Right lobe of liver (tissue), 6 donors: ENCODE data around the gene CLMP. TPM values are rescaled to one million over a fixed set of nuclear protein-coding genes. Genes with fewer than 3 reads are reported as not detected.

Source experiments
- ATAC-seq, 4 donors: fragments of 200-7000 bp; cut with Tn5 transposase; one replicate each; pipeline ENCODE4 v1.9.1; 2020; ENCODE audit warnings: mild to moderate bottlenecking in 4 of 4, moderate library complexity in 4 of 4
- DNase-seq, 3 donors: peaks; one replicate each; pipeline ENCODE4 v3.0.0-alpha.2; 2020
- H3K27ac ChIP-seq, 3 donors: fragments of 200-600 bp; one replicate each; pipeline ENCODE4 v1.8.0; 2022
- H3K27me3 ChIP-seq, 2 donors: fragments of 200-600 bp; one replicate each; pipeline ENCODE4 v1.8.0; 2022
- H3K36me3 ChIP-seq, 4 donors: fragments of 200-600 bp; sonication (generic) in 1 of 4; one replicate each; pipeline versions ENCODE4 v1.5.1 to v1.8.0; 2017 to 2022; ENCODE audit warnings: control low read depth in 1 of 4
- H3K4me1 ChIP-seq, 4 donors: fragments of 200-600 bp; sonication (generic) in 1 of 4; one replicate each; pipeline versions ENCODE4 v1.5.1 to v1.8.0; 2017 to 2022; ENCODE audit warnings: control low read depth in 1 of 4
- H3K4me3 ChIP-seq, 3 donors: fragments of 200-600 bp; one replicate each; pipeline ENCODE4 v1.8.0; 2022
- H3K9me3 ChIP-seq, 4 donors: fragments of 200-600 bp; sonication (generic) in 1 of 4; one replicate each; pipeline versions ENCODE4 v1.5.1 to v1.8.0; 2017 to 2022; ENCODE audit warnings: control low read depth in 1 of 4
- CTCF ChIP-seq, 4 donors: fragments of 200-600 bp in 3 of 4; fragments of 450-650 bp in 1 of 4; IDR thresholded peaks; one replicate each; pipeline versions ENCODE4 v1.5.1 to v1.8.0; 2016 to 2022; ENCODE audit warnings: antibody characterized with exemption in 4 of 4, mild to moderate bottlenecking in 2 of 4
- POLR2A ChIP-seq: fragments of 450-650 bp; IDR thresholded peaks from one replicate; pipeline ENCODE4 v1.6.1; 2017; ENCODE audit warnings: antibody characterized with exemption, mild to moderate bottlenecking
- WGBS: methylation state at CpG from one replicate; pipeline ENCODE4 v1.1.6; 2018; ENCODE audit warnings: low coverage, low lambda C conversion rate; ENCODE audit not compliant: insufficient coverage; ENCODE audit errors: missing lambda C conversion rate; 5-methylcytosine and 5-hydroxymethylcytosine counted together
- intact Hi-C, 2 donors: fragments of 100-400 bp; cut with DNase I; formaldehyde crosslinking; loops; one replicate each; pipeline versions ENCODE4 v1.11.2 to v1.14.1; 2022
- total RNA-seq, 6 experiments: library from RNA; depleted of rRNA in 2 of 6; stranded (reverse); fragments of >200 nt in 2 of 6; fragmentation: NEBNext Ultra II Directional in 3 of 6; extraction: Animal tissue kit (Norgen Biotek cat#: 25700) in 3 of 6; gene quantifications; one replicate each; pipeline versions ENCODE4 v1.1.0 to v1.2.4, GENCODE V29; 2016 to 2023
- donor health status: DM: no; HTN: yes; CAD: no.
- donor health status: DM: no; HTN: no; CAD: no.
- donor health status: DM: no; HTN: no; CAD: no.
- donor health status: DM: no; HTN: yes; CAD: no.
- donor health status: DM: no; HTN: yes; CAD: no.

CLMP gene
- total RNA-seq, 6 experiments from 2014 or later = 0.17 to 1.2 (median 0.51) TPM

- intact Hi-C loops = loop anchor here in 1 of 2 donors (5.0 kb wide), 1 partner anchor 137 kb away; no protein-coding TSS in a partner anchor
- no peaks in the 10 kb centered on the region for H3K9me3 ChIP-seq
- ATAC-seq = no peak
- no peaks in the 10 kb centered on the region for H3K27me3 ChIP-seq
- H3K27ac ChIP-seq = no peak overlapping the region
- DNase-seq = no peak
- WGBS = 62% methylated on average over 8 of the region's 8 CpGs
- no peak overlapping the region for H3K4me3 ChIP-seq
- H3K36me3 ChIP-seq = no peaks in the 10 kb centered on the region
- TF ChIP-seq POLR2A = no peak
- TF ChIP-seq CTCF (IDR thresholded peaks at IDR 0.05) = no peak
- no peaks in the 10 kb centered on the region for H3K4me1 ChIP-seq
Measured at GRCh38 chr11:123110397-123110796, 84.7 kb downstream of the CLMP start.

DNA sequence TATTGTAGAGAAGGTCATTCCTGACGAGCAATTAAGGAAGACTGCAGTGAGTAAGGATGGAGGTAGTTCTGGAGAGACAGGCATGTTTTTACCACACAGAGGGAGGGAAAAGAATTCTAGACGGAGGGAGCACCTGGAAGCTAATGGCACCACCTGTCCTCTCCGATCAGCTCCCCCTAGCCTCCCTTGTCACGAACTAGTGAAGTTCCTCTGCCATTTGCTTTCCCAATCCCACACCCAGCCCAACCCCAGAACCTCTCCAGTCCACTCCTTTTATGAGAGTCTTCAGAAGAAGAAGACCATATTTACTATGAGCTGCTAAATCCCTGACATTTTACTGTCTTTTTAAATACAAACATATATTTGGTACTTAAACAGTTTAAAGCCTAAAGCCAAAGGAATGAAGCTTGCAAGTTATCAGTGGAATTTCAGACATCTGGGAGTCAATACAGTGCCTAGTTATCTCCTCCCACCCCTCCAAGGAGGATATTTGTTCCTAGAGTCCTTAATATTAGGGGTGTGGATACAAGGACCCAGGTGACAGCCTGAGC lies 87.0 kb downstream of the CLMP start:
- intact Hi-C loops = loop anchor here in 1 of 2 donors (5.0 kb wide), 1 partner anchor 139 kb away; no protein-coding TSS in a partner anchor
- Histone ChIP-seq H3K9me3 (no peaks in the 10 kb centered on the region), H3K4me1 (no peaks in the 10 kb centered on the region), H3K4me3 (no peak overlapping the region), H3K27me3 (no peaks in the 10 kb centered on the region), H3K27ac (no peak overlapping the region), H3K36me3 (no peaks in the 10 kb centered on the region)
- WGBS = 56% methylated on average over 4 of the region's 4 CpGs
- ATAC-seq (no peak), DNase-seq (no peak)
- TF ChIP-seq CTCF (IDR thresholded peaks at IDR 0.05) = no peak
- no peak for TF ChIP-seq POLR2A

DNA sequence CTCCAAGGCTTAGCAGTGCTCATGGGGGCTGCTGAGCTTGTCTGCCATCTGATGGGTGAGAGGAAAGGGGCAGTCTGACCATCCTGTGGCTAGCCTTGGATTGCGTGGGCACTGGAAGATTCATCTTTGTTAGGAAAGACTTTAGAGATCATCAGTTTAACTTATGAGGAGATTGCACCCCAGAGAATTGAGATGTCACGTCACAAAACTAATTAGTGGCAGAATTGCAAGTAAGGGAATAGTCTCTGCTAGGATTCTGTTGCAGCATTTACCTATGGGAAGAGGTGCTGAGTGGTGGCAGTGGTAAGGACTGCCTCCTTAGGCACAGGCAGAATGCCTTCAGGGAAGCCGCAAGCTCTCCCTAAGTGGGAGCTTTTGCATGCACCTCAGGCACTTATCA lies 90.4 kb downstream of the CLMP start:
- 79% methylated on average over 2 of the region's 3 CpGs for WGBS
- no peaks in the 10 kb centered on the region for H3K4me1 ChIP-seq
- no peak overlapping the region for H3K27ac ChIP-seq
- intact Hi-C loops = loop anchor here in 1 of 2 donors (5.0 kb wide), 1 partner anchor 143 kb away; no protein-coding TSS in a partner anchor
- H3K4me3 ChIP-seq = no peak overlapping the region
- no peaks in the 10 kb centered on the region for H3K9me3 ChIP-seq
- DNase-seq (no peak), ATAC-seq (no peak)
- H3K27me3 ChIP-seq = no peaks in the 10 kb centered on the region
- H3K36me3 ChIP-seq = no peaks in the 10 kb centered on the region
- TF ChIP-seq CTCF (IDR thresholded peaks at IDR 0.05) (no peak), POLR2A (no peak)

GRCh38 chr11:123103326-123103980 lies 91.6 kb downstream of the CLMP start:
- no peak overlapping the region for H3K27ac ChIP-seq
- H3K4me3 ChIP-seq = no peak overlapping the region
- no peaks in the 10 kb centered on the region for H3K27me3 ChIP-seq
- ATAC-seq (peak; percentile 61 to 77 (median 68)), DNase-seq (no peak)
- 62% methylated on average over 7 of the region's 8 CpGs for WGBS
- intact Hi-C loops = no loop called here
- no peaks in the 10 kb centered on the region for H3K36me3 ChIP-seq
- H3K4me1 ChIP-seq = no peaks in the 10 kb centered on the region
- no peaks in the 10 kb centered on the region for H3K9me3 ChIP-seq
- TF ChIP-seq POLR2A (no peak), CTCF (IDR thresholded peaks at IDR 0.05) (peak; percentile 47 to 61 (median 52))
